OCI-LY7 (cell line): ENCODE data around the gene RAPGEF5.

Experiments
- CTCF ChIP-seq: fragments of 200-600 bp; sonication (generic); conservative IDR thresholded peaks from 2 replicates; pipeline ENCODE4 v1.5.1; 2014; ENCODE audit warnings: mild to moderate bottlenecking, antibody characterized with exemption, low read length, moderate library complexity, mixed read lengths
- EZH2phosphoT487 ChIP-seq: fragments of 200-600 bp; sonication (generic); IDR thresholded peaks from 2 replicates; pipeline ENCODE4 v1.6.1; 2018; ENCODE audit warnings: low read depth, borderline replicate concordance, mild to moderate bottlenecking, mixed run types, antibody characterized with exemption, low read length, moderate library complexity, mixed read lengths

DNA sequence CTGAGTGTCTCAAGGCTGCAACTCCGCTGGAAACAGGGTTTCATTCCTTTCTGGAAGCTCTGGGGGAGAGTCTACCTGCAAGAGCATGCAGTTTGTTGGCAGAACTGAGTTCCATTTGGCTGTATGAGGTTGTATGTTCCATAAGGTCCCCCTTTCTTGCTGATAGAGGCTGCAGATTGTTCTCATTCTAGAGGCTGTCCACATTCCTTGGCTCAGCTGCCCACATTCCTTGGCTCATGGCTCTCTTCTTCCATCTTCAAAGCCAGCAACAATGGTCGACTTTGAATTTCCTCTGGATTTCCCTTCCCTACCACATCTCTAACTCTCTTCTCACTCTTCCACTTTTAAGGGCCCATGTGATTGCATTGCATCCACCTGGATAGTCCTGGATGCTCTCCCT is 264.0 kb downstream of the RAPGEF5 start:
- no peak for TF ChIP-seq CTCF
- no peak for TF ChIP-seq EZH2phosphoT487
